Keratinocyte (primary cell): ENCODE measurements around the gene CMBL.

Experiments used
- EZH2 ChIP-seq: IDR thresholded peaks from one replicate; pipeline ENCODE4 v1.6.1; 2012; ENCODE audit warnings: inconsistent platforms, mild to moderate bottlenecking, low read length, moderate library complexity
- TF ChIP-seq, protein P1 (sequence below), 3 experiments: IDR thresholded peaks in 1 of 3; conservative IDR thresholded peaks in 1 of 3; optimal IDR thresholded peaks in 1 of 3; 2 replicates in 2 of 3; 3 replicates in 1 of 3; pipeline versions ENCODE3 to v1.5.1; 2011; ENCODE audit warnings: low read length in 3 of 3, mild to moderate bottlenecking in 3 of 3, moderate library complexity in 2 of 3, control low read depth in 1 of 3, inconsistent platforms in 1 of 3; ENCODE audit not compliant: insufficient read depth in 2 of 3; ENCODE audit errors: extremely low read depth in 1 of 3

DNA sequence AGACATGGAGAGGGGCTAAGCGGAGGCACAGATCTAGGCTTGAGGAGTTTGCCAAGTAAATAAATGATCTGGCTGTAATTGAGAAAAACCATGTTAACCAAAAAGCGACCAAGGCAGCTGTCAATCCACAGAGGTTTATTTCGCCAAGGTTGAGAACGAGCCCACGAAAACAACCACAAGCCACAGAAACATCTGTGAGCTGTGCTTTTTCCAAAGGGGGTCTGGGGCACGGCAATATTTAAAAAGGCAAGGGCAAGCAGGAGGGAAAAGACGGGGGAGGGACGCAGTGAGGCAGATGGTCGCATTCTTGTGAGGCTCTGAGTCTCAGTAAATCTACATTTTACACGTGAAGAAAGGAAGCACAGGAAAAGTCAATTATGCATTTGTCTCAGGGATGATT is 32.2 kb downstream of the CMBL start:
- TF ChIP-seq, protein P1, sequence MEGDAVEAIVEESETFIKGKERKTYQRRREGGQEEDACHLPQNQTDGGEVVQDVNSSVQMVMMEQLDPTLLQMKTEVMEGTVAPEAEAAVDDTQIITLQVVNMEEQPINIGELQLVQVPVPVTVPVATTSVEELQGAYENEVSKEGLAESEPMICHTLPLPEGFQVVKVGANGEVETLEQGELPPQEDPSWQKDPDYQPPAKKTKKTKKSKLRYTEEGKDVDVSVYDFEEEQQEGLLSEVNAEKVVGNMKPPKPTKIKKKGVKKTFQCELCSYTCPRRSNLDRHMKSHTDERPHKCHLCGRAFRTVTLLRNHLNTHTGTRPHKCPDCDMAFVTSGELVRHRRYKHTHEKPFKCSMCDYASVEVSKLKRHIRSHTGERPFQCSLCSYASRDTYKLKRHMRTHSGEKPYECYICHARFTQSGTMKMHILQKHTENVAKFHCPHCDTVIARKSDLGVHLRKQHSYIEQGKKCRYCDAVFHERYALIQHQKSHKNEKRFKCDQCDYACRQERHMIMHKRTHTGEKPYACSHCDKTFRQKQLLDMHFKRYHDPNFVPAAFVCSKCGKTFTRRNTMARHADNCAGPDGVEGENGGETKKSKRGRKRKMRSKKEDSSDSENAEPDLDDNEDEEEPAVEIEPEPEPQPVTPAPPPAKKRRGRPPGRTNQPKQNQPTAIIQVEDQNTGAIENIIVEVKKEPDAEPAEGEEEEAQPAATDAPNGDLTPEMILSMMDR (optimal IDR thresholded peaks at IDR 0.05 in 1 of 3, IDR thresholded peaks at IDR 0.05 in 1 of 3, conservative IDR thresholded peaks at IDR 0.05 in 1 of 3; ENCODE audit: extremely low read depth in 1 of 3, insufficient read depth in 2 of 3, low read length in 3 of 3) = no peak
- no peak for TF ChIP-seq EZH2
